Kidney tubule cell (primary cell): Measurements from ENCODE around the gene CLEC18C.
"Not testable (repeated sequence)": the region's sequence is repeated elsewhere in the genome, so short reads cannot be mapped to it uniquely, and the experiment has no call there.

Experiments used
- DNase-seq: peaks from one replicate; pipeline ENCODE4 v3.0.0-alpha.2; 2018; ENCODE audit warnings: low spot score

Gene CLEC18C

GRCh38 chr16:70206382-70206781 lies 32.8 kb downstream of the CLEC18C start:
- DNase-seq: not testable (repeated sequence)

GRCh38 chr16:70218586-70218985 lies 45.0 kb downstream of the CLEC18C start:
- not testable (repeated sequence) for DNase-seq

- not testable (repeated sequence) for DNase-seq
These were observed 49.0 kb downstream of the CLEC18C start for GRCh38 chr16:70222574-70222973.

GRCh38 chr16:70223216-70223615 lies 49.6 kb downstream of the CLEC18C start:
- DNase-seq: not testable (repeated sequence)

- DNase-seq: not testable (repeated sequence)
These were observed 50.5 kb downstream of the CLEC18C start for GRCh38 chr16:70223971-70224513.

- DNase-seq: not testable (repeated sequence)
These were observed 51.1 kb downstream of the CLEC18C start for GRCh38 chr16:70224645-70225044.

- not testable (repeated sequence) for DNase-seq
These were observed 51.8 kb downstream of the CLEC18C start for GRCh38 chr16:70225430-70225829.

GRCh38 chr16:70226024-70226423 lies 52.4 kb downstream of the CLEC18C start:
- DNase-seq: not testable (repeated sequence)

- DNase-seq: not testable (repeated sequence)
These were observed 58.2 kb downstream of the CLEC18C start for GRCh38 chr16:70231831-70232230.
